SK-N-SH (cell line): ENCODE results near the gene ZNF578. TPM values are rescaled to one million over a fixed set of nuclear protein-coding genes. Genes with fewer than 3 reads are reported as not detected.

Source experiments
- CTCF ChIA-PET: fragments of 300-600, 350-600 bp; formaldehyde crosslinking; extraction: SDS; loops from one replicate; lab custom pipeline; 2021; lab: Yijun Ruan, JAX
- POLR2A ChIA-PET: fragments of 350-600 bp; sonication (Branson Sonifier 250); formaldehyde crosslinking; extraction: SDS; loops from one replicate; lab custom pipeline; 2020; ENCODE audit warnings: antibody characterized with exemption, inconsistent platforms; lab: Yijun Ruan, JAX
- DNase-seq: peaks from one replicate; pipeline ENCODE4 v3.0.0; 2012
- H2AFZ ChIP-seq: fragments of 200-600 bp; sonication (generic); 2 replicates; pipeline ENCODE4 v1.8.1; 2016; ENCODE audit warnings: antibody characterized with exemption, mild to moderate bottlenecking, low read depth
- H3F3A ChIP-seq: fragments of 200-600 bp; sonication (generic); replicated peaks from 2 replicates; pipeline ENCODE3; 2016; ENCODE audit warnings: antibody characterized with exemption, mild to moderate bottlenecking; ENCODE audit not compliant: insufficient read depth
- H3K27ac ChIP-seq, 2 experiments: fragments of 200-500 bp in 1 of 2; fragments of 200-600 bp in 1 of 2; sonication (Bioruptor generic) in 1 of 2; sonication (generic), shearing (Covaris generic) in 1 of 2; 2 replicates each; pipeline versions ENCODE4 v1.5.1 to v1.6.1; 2014 to 2016; ENCODE audit warnings: low read depth in 2 of 2, inconsistent platforms in 1 of 2, low read length in 1 of 2, mild to moderate bottlenecking in 1 of 2, mixed read lengths in 1 of 2
- H3K27me3 ChIP-seq: fragments of 200-600 bp; sonication (generic), shearing (Covaris generic); 2 replicates; pipeline ENCODE4 v1.6.1; 2016; ENCODE audit warnings: mixed run types; ENCODE audit not compliant: insufficient read depth
- H3K36me3 ChIP-seq, 2 experiments: fragments of 200-500 bp in 1 of 2; fragments of 200-600 bp in 1 of 2; sonication (Bioruptor generic) in 1 of 2; sonication (generic) in 1 of 2; replicated peaks in 1 of 2; 2 replicates each; pipeline versions ENCODE3 to v1.5.1; 2014 to 2016; ENCODE audit warnings: low read length in 1 of 2, mild to moderate bottlenecking in 1 of 2; ENCODE audit not compliant: insufficient read depth in 2 of 2, control insufficient read depth in 1 of 2
- H3K4me1 ChIP-seq, 2 experiments: fragments of 200-500 bp in 1 of 2; fragments of 200-600 bp in 1 of 2; sonication (Bioruptor generic) in 1 of 2; sonication (generic), shearing (Covaris generic) in 1 of 2; 2 replicates each; pipeline versions ENCODE4 v1.5.1 to v1.6.1; 2014 to 2016; ENCODE audit warnings: low read depth in 1 of 2, low read length in 1 of 2, mixed run types in 1 of 2; ENCODE audit not compliant: insufficient read depth in 2 of 2, control insufficient read depth in 1 of 2
- H3K4me2 ChIP-seq: fragments of 200-600 bp; sonication (generic), shearing (Covaris generic); 2 replicates; pipeline ENCODE4 v1.6.1; 2017; ENCODE audit warnings: mixed run types
- H3K4me3 ChIP-seq, 2 experiments: fragments of 200-500 bp in 1 of 2; fragments of 200-600 bp in 1 of 2; sonication (Bioruptor generic) in 1 of 2; sonication (generic), shearing (Covaris generic) in 1 of 2; 2 replicates each; pipeline versions ENCODE4 v1.5.1 to v1.8.1; 2014 to 2016; ENCODE audit warnings: low read depth in 2 of 2, inconsistent platforms in 1 of 2, low read length in 1 of 2, mild to moderate bottlenecking in 1 of 2, mixed read lengths in 1 of 2, moderate library complexity in 1 of 2
- H3K79me2 ChIP-seq: fragments of 200-600 bp; sonication (generic); 2 replicates; pipeline ENCODE4 v1.8.1; 2017; ENCODE audit warnings: mild to moderate bottlenecking; ENCODE audit not compliant: insufficient read depth
- H3K9ac ChIP-seq: fragments of 200-600 bp; sonication (generic); 2 replicates; pipeline ENCODE4 v1.6.1; 2017; ENCODE audit warnings: mixed run types
- H3K9me2 ChIP-seq: fragments of 200-600 bp; sonication (generic); 2 replicates; pipeline ENCODE4 v1.6.1; 2017; ENCODE audit warnings: mixed run types
- H3K9me3 ChIP-seq: fragments of 200-600 bp; sonication (generic); 2 replicates; pipeline ENCODE4 v1.6.1; 2017; ENCODE audit warnings: mixed run types, mild to moderate bottlenecking, moderate library complexity
- H4K20me1 ChIP-seq: fragments of 200-600 bp; sonication (generic); 2 replicates; pipeline ENCODE4 v1.6.1; 2017; ENCODE audit warnings: mild to moderate bottlenecking, mixed run types; ENCODE audit not compliant: insufficient read depth
- CHD2 ChIP-seq: fragments of 150-350 bp; IDR thresholded peaks from 2 replicates; pipeline ENCODE4 v1.6.1; 2018; ENCODE audit warnings: low read length; ENCODE audit not compliant: partially characterized antibody
- ELF1 ChIP-seq: IDR thresholded peaks from 2 replicates; pipeline ENCODE4 v1.4.0; 2012
- EP300 ChIP-seq, 2 experiments: IDR thresholded peaks; 2 replicates each; pipeline versions ENCODE4 v1.4.0 to v1.6.1; 2012; ENCODE audit warnings: borderline replicate concordance in 1 of 2, low read depth in 1 of 2, low read length in 1 of 2
- FOSL2 ChIP-seq: IDR thresholded peaks from 2 replicates; pipeline ENCODE4 v1.4.0; 2012; ENCODE audit warnings: low read depth, mild to moderate bottlenecking, moderate library complexity, borderline replicate concordance
- GATA2 ChIP-seq: sonication (generic); formaldehyde crosslinking; IDR thresholded peaks from 2 replicates; pipeline ENCODE4 v1.5.0; 2020; ENCODE audit warnings: mild to moderate bottlenecking, missing genetic modification reagents
- MAX ChIP-seq: IDR thresholded peaks from 2 replicates; pipeline ENCODE4 v1.4.0; 2012; ENCODE audit warnings: low read depth
- MEF2A ChIP-seq: IDR thresholded peaks from 2 replicates; pipeline ENCODE4 v1.4.0; 2012; ENCODE audit warnings: low read depth, borderline replicate concordance
- MXI1 ChIP-seq: IDR thresholded peaks from 2 replicates; pipeline ENCODE4 v1.6.1; 2012; ENCODE audit warnings: mild to moderate bottlenecking, low read depth, low read length, improper control_type of control experiment
- PBX3 ChIP-seq: IDR thresholded peaks from 2 replicates; pipeline ENCODE4; 2012
- RFX5 ChIP-seq: IDR thresholded peaks from 2 replicates; pipeline ENCODE4 v1.6.1; 2012; ENCODE audit warnings: mild to moderate bottlenecking, improper control_type of control experiment, low read length
- RXRA ChIP-seq: IDR thresholded peaks from 2 replicates; pipeline ENCODE4 v1.4.0; 2012; ENCODE audit warnings: low read depth, mild to moderate bottlenecking, borderline replicate concordance
- SIN3A ChIP-seq: IDR thresholded peaks from 2 replicates; pipeline ENCODE4 v1.6.1; 2012; ENCODE audit warnings: low read depth, mild to moderate bottlenecking, low read length, moderate library complexity, borderline replicate concordance
- SMC3 ChIP-seq: IDR thresholded peaks from 2 replicates; pipeline ENCODE4 v1.6.1; 2012; ENCODE audit warnings: low read depth, low read length, improper control_type of control experiment
- TAF1 ChIP-seq: IDR thresholded peaks from 2 replicates; pipeline ENCODE4 v1.6.1; 2012; ENCODE audit warnings: low read depth, mild to moderate bottlenecking, low read length, moderate library complexity, borderline replicate concordance
- TCF12 ChIP-seq: IDR thresholded peaks from 2 replicates; pipeline ENCODE4 v1.4.0; 2012
- TEAD4 ChIP-seq: IDR thresholded peaks from 2 replicates; pipeline ENCODE4 v1.4.0; 2012; ENCODE audit warnings: mild to moderate bottlenecking, borderline replicate concordance; ENCODE audit not compliant: insufficient read depth
- USF2 ChIP-seq: fragments of 150-350 bp; IDR thresholded peaks from 2 replicates; pipeline ENCODE4 v1.6.1; 2017; ENCODE audit warnings: antibody characterized with exemption, low read length, low read depth, borderline replicate concordance
- ZBTB33 ChIP-seq: IDR thresholded peaks from 2 replicates; pipeline ENCODE4 v1.4.0; 2012; ENCODE audit warnings: low read depth, borderline replicate concordance
- WGBS: methylation state at CpG from one replicate; pipeline ENCODE4 v1.1.6; 2017; ENCODE audit warnings: low lambda C conversion rate; 5-methylcytosine and 5-hydroxymethylcytosine counted together
- polyA plus RNA-seq, 3 experiments: library from polyadenylated mRNA; depleted of rRNA; stranded (reverse); fragments of >200 nt; gene quantifications; 2 replicates each; pipeline ENCODE4 v1.2.3, GENCODE V29; 2012
- TF ChIP-seq, protein P1 (sequence below): IDR thresholded peaks from 2 replicates; pipeline ENCODE4 v1.4.0; 2012; ENCODE audit warnings: low read depth, borderline replicate concordance
- TF ChIP-seq, protein P2 (sequence below): IDR thresholded peaks from 2 replicates; pipeline ENCODE4 v1.6.1; 2012; ENCODE audit warnings: mild to moderate bottlenecking, low read depth, low read length, moderate library complexity

ZNF578 gene
- polyA plus RNA-seq, 1 of the 3 experiments (the other 2 are of a cell fraction) = 2.5 TPM

GRCh38 chr19:52492994-52493470 is 39.7 kb downstream of the ZNF578 start:
- no peak for TF ChIP-seq RFX5
- TF ChIP-seq, protein P1, sequence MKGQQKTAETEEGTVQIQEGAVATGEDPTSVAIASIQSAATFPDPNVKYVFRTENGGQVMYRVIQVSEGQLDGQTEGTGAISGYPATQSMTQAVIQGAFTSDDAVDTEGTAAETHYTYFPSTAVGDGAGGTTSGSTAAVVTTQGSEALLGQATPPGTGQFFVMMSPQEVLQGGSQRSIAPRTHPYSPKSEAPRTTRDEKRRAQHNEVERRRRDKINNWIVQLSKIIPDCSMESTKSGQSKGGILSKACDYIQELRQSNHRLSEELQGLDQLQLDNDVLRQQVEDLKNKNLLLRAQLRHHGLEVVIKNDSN = no peak
- no peak for TF ChIP-seq MEF2A
- no peak for TF ChIP-seq MAX
- no peak for TF ChIP-seq MXI1
- no peak for TF ChIP-seq TEAD4
- TF ChIP-seq USF2 = no peak
- no peaks in the 10 kb centered on the region for H3K9me3 ChIP-seq
- POLR2A ChIA-PET = no interaction called here

DNA sequence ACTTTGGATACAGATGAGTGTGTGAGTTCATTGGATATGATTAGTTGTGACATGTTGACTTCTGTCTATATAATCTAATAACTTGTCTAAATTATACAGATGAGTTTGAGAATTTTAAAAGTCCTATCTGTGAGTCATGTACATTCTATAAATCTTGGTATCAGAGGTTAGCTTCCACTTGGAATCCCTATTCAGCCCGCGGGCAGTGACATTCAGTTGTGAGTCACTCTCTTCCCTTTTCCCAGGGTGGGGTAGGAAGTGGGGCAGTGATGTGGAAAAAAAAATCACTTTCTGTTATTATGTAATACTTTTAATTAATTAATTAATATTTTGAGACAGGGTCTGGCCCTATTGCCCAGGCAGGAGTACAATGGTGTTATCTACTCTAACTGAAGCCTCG is 41.2 kb downstream of the ZNF578 start:
- ChIA-PET CTCF (interaction anchor here (0.6 kb wide), 1 partner anchor 390 kb away, joined by 3 read pairs; no protein-coding TSS in a partner anchor), POLR2A (no interaction called here)
- 65% methylated on average over 3 of the region's 3 CpGs for WGBS
- Histone ChIP-seq H3K4me1 (no peaks in the 10 kb centered on the region), H2AFZ (no peak overlapping the region), H3K79me2 (no peaks in the 10 kb centered on the region), H3F3A (no peaks in the 10 kb centered on the region), H3K36me3 (no peaks in the 10 kb centered on the region), H4K20me1 (no peaks in the 10 kb centered on the region), H3K27ac (no peak overlapping the region), H3K4me2 (no peak overlapping the region), H3K9me2 (no peaks in the 10 kb centered on the region), H3K9me3 (no peaks in the 10 kb centered on the region), H3K27me3 (no peaks in the 10 kb centered on the region), H3K9ac (no peak overlapping the region), H3K4me3 (no peak overlapping the region)
- DNase-seq = no peak
- no peak for TF ChIP-seq RXRA
- TF ChIP-seq, protein P2, sequence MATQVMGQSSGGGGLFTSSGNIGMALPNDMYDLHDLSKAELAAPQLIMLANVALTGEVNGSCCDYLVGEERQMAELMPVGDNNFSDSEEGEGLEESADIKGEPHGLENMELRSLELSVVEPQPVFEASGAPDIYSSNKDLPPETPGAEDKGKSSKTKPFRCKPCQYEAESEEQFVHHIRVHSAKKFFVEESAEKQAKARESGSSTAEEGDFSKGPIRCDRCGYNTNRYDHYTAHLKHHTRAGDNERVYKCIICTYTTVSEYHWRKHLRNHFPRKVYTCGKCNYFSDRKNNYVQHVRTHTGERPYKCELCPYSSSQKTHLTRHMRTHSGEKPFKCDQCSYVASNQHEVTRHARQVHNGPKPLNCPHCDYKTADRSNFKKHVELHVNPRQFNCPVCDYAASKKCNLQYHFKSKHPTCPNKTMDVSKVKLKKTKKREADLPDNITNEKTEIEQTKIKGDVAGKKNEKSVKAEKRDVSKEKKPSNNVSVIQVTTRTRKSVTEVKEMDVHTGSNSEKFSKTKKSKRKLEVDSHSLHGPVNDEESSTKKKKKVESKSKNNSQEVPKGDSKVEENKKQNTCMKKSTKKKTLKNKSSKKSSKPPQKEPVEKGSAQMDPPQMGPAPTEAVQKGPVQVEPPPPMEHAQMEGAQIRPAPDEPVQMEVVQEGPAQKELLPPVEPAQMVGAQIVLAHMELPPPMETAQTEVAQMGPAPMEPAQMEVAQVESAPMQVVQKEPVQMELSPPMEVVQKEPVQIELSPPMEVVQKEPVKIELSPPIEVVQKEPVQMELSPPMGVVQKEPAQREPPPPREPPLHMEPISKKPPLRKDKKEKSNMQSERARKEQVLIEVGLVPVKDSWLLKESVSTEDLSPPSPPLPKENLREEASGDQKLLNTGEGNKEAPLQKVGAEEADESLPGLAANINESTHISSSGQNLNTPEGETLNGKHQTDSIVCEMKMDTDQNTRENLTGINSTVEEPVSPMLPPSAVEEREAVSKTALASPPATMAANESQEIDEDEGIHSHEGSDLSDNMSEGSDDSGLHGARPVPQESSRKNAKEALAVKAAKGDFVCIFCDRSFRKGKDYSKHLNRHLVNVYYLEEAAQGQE = no peak
- TF ChIP-seq TAF1 = no peak
- no peak for TF ChIP-seq MXI1
- TF ChIP-seq SIN3A = no peak
- no peak for TF ChIP-seq FOSL2
- no peak for TF ChIP-seq PBX3
- TF ChIP-seq TCF12 = no peak
- TF ChIP-seq ELF1 = no peak
- TF ChIP-seq GATA2 (CRISPR knock-in tag) = no peak
- no peak for TF ChIP-seq EP300 (IDR thresholded peaks at IDR 0.05; ENCODE audit: borderline replicate concordance in 1 of 2, low read depth in 1 of 2, low read length in 1 of 2)
- TF ChIP-seq CHD2 = no peak
- no peak for TF ChIP-seq SMC3
- no peak for TF ChIP-seq ZBTB33

More at GRCh38 chr19:52492994-52493470, 39.7 kb downstream of the ZNF578 start:
- H4K20me1 ChIP-seq = no peaks in the 10 kb centered on the region
- H3F3A ChIP-seq = no peaks in the 10 kb centered on the region
- no peaks in the 10 kb centered on the region for H3K27me3 ChIP-seq
- H3K27ac ChIP-seq = no peak overlapping the region
- H3K79me2 ChIP-seq = no peaks in the 10 kb centered on the region
- no peaks in the 10 kb centered on the region for H3K9me2 ChIP-seq
- no peaks in the 10 kb centered on the region for H3K36me3 ChIP-seq
- no peak overlapping the region for H2AFZ ChIP-seq
- H3K4me3 ChIP-seq = no peak overlapping the region
- CTCF ChIA-PET = no interaction called here
- no peak overlapping the region for H3K9ac ChIP-seq
- 84% methylated on average over 28 of the region's 28 CpGs for WGBS
- peak; percentile 8 for DNase-seq
- no peaks in the 10 kb centered on the region for H3K4me1 ChIP-seq
- H3K4me2 ChIP-seq = no peak overlapping the region
